Parathyroid adenoma (tissue), 2 donors: ENCODE measurements around the gene SPEG.

Source experiments
- H2AFZ ChIP-seq: fragments of 300-600 bp; sonication (generic); one replicate; pipeline ENCODE4 v1.7.0; 2017; ENCODE audit warnings: antibody characterized with exemption, mild to moderate bottlenecking
- H3K27ac ChIP-seq: fragments of 300-600 bp; sonication (generic); one replicate; pipeline ENCODE4 v1.7.0; 2017
- H3K27me3 ChIP-seq: fragments of 300-600 bp; sonication (generic); one replicate; pipeline ENCODE4 v1.7.0; 2017; ENCODE audit warnings: low read length; ENCODE audit not compliant: control insufficient read depth, insufficient read depth
- H3K36me3 ChIP-seq: fragments of 300-600 bp; sonication (generic); one replicate; pipeline ENCODE4 v1.7.0; 2017; ENCODE audit warnings: low read length; ENCODE audit not compliant: control insufficient read depth, insufficient read depth
- H3K4me1 ChIP-seq: fragments of 300-600 bp; sonication (generic); one replicate; pipeline ENCODE4 v1.7.0; 2017; ENCODE audit warnings: control low read depth
- H3K4me2 ChIP-seq: fragments of 300-600 bp; sonication (generic); one replicate; pipeline ENCODE4 v1.7.0; 2017; ENCODE audit warnings: low read length
- H3K4me3 ChIP-seq: fragments of 300-600 bp; sonication (generic); one replicate; pipeline ENCODE4 v1.7.0; 2017; ENCODE audit warnings: low read depth, low read length
- H3K79me2 ChIP-seq: fragments of 300-600 bp; sonication (generic); one replicate; pipeline ENCODE4 v1.7.0; 2017; ENCODE audit warnings: control low read depth
- H3K9ac ChIP-seq: fragments of 300-600 bp; sonication (generic); one replicate; pipeline ENCODE4 v1.7.0; 2017; ENCODE audit warnings: mild to moderate bottlenecking
- H3K9me3 ChIP-seq: fragments of 300-600 bp; sonication (generic); one replicate; pipeline ENCODE4 v1.7.0; 2017; ENCODE audit warnings: low read length; ENCODE audit not compliant: control insufficient read depth
- CTCF ChIP-seq: fragments of 300-600 bp; sonication (generic); IDR thresholded peaks from one replicate; pipeline ENCODE4 v1.7.0; 2017; ENCODE audit warnings: antibody characterized with exemption, mild to moderate bottlenecking
- donor health status: primary hyperparathyroidism.

SPEG gene

DNA sequence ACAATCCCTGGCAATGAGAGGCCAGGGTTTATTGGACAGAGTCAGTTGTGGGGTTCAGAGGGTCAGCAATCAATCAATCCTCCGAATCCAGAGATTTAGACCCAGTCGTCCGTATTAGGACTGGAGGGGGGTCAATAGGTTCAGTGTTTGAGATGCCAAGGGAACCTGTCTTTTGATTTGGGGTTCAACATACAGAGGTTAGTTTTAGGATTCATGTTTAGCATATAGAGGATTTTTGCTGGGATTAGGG is 64.3 kb downstream of the SPEG start:
- H3K4me1 ChIP-seq, result peaks cover 13% of the 10 kb centered on the region
- H3K4me2 ChIP-seq, result peak overlapping the region; percentile 88
- peak overlapping the region; percentile 68 for H3K27ac ChIP-seq
- no peaks in the 10 kb centered on the region for H3K27me3 ChIP-seq
- H3K36me3 ChIP-seq, result no peaks in the 10 kb centered on the region
- H3K79me2 ChIP-seq, result no peaks in the 10 kb centered on the region
- H3K9ac ChIP-seq, result no peak overlapping the region
- no peak for TF ChIP-seq CTCF
- H2AFZ ChIP-seq, result peak overlapping the region; percentile 70
- H3K4me3 ChIP-seq, result peak overlapping the region; percentile 82
- no peaks in the 10 kb centered on the region for H3K9me3 ChIP-seq

DNA sequence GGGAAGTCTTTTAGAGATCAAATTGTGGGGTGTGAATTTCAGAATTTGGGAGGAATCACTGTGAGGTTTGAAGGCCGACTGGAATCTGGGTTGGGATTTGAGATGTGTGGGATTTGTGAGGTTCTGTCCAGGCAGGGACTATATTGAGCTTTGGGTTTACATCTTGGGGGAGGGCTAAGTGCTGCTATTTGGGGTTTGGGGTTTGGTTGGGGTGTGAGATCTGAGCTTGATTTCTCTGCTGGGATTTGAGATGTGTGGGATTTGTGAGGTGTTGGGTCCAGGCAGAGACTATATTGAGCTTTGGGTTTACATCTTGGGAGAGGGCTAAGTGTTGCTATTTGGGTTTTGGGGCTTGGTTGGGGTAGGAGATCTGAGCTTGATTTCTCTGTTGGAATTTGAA is 64.9 kb downstream of the SPEG start:
- peaks cover 13% of the 10 kb centered on the region for H3K4me1 ChIP-seq
- H3K27ac ChIP-seq, result no peak overlapping the region
- peak overlapping the region; percentile 88 for H3K4me2 ChIP-seq
- H3K36me3 ChIP-seq, result no peaks in the 10 kb centered on the region
- H3K79me2 ChIP-seq, result no peaks in the 10 kb centered on the region
- H3K9me3 ChIP-seq, result no peaks in the 10 kb centered on the region
- peak overlapping the region; percentile 82 for H3K4me3 ChIP-seq
- H3K9ac ChIP-seq, result no peak overlapping the region
- H2AFZ ChIP-seq, result no peak overlapping the region
- TF ChIP-seq CTCF, result no peak
- H3K27me3 ChIP-seq, result no peaks in the 10 kb centered on the region

GRCh38 chr2:219500135-219500534 is 65.5 kb downstream of the SPEG start:
- peak overlapping the region; percentile 7 for H3K4me2 ChIP-seq
- no peaks in the 10 kb centered on the region for H3K9me3 ChIP-seq
- H3K9ac ChIP-seq, result no peak overlapping the region
- no peak overlapping the region for H3K27ac ChIP-seq
- peaks cover 13% of the 10 kb centered on the region for H3K4me1 ChIP-seq
- no peaks in the 10 kb centered on the region for H3K27me3 ChIP-seq
- TF ChIP-seq CTCF, result peak; percentile 30
- no peaks in the 10 kb centered on the region for H3K36me3 ChIP-seq
- no peak overlapping the region for H3K4me3 ChIP-seq
- H3K79me2 ChIP-seq, result no peaks in the 10 kb centered on the region
- H2AFZ ChIP-seq, result no peak overlapping the region

DNA sequence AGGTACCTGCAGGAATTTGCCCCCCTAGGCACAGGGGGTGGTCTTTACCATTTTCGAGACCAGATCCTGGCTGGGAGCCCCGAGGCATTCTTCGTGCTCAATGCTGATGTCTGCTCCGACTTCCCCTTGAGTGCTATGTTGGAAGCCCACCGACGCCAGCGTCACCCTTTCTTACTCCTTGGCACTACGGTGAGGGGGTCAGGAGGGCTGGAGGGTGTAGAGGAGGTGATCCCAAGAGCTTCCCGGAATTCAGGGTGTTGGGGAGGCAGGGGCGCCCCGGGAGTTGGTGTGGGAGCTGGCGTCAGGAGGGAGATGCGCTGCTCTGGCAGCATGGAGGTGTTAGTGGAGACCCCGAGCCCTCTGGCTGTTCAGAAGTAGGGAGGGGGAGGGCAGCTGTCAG is 67.2 kb downstream of the SPEG start:
- TF ChIP-seq CTCF, result no peak
- no peaks in the 10 kb centered on the region for H3K9me3 ChIP-seq
- no peak overlapping the region for H3K27ac ChIP-seq
- no peak overlapping the region for H2AFZ ChIP-seq
- H3K4me1 ChIP-seq, result peaks cover 13% of the 10 kb centered on the region
- H3K36me3 ChIP-seq, result no peaks in the 10 kb centered on the region
- no peaks in the 10 kb centered on the region for H3K27me3 ChIP-seq
- H3K9ac ChIP-seq, result no peak overlapping the region
- no peak overlapping the region for H3K4me2 ChIP-seq
- H3K4me3 ChIP-seq, result no peak overlapping the region
- no peaks in the 10 kb centered on the region for H3K79me2 ChIP-seq

DNA sequence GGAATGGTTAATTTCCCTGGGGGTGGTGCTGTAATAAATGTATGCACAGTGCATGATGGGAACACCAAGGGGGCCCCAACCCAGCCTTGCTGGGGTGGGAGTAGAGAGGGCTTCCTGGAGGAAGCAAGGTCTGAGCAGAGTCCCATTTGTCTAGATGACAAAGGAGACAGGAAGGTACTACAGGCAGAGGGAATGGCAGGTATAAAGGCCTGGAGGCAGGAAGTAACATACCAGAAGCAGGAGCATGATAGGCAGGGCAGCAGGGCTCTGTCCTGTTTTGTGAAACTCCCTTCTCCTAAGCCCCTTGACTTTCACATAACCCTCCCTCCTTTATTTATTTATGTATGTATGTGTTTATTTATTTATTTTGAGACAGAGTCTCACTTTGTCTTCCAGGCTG is 68.0 kb downstream of the SPEG start:
- Histone ChIP-seq H3K9me3 (no peaks in the 10 kb centered on the region), H3K4me2 (no peak overlapping the region), H3K27ac (no peak overlapping the region), H3K36me3 (no peaks in the 10 kb centered on the region), H3K4me1 (peaks cover 11% of the 10 kb centered on the region), H3K79me2 (no peaks in the 10 kb centered on the region), H3K9ac (no peak overlapping the region), H2AFZ (no peak overlapping the region), H3K4me3 (no peak overlapping the region), H3K27me3 (no peaks in the 10 kb centered on the region)
- no peak for TF ChIP-seq CTCF
